ENCODE results near the gene LRRC36. TPM values are rescaled to one million over a fixed set of nuclear protein-coding genes. Genes with fewer than 3 reads are reported as not detected.

LRRC36 gene
- total RNA-seq, 1 donor from 2014 or later, result 0.69 TPM

DNA sequence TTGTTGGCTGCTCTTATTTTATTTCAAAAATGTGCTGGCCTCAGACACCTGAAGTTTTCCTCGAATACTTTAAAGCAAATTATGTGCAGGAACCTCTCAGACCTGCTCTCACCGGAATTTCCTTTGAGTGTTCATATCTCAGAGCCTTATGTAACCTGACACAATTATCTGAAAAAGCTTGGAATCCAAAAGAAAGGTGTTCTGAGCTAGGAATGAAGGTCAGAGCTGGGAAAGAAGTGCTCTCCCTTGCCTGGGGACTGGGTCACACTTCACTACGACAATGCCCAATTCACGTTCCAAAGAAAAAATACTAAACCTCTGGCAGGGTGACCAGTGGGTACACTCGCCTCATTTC lies 97.6 kb downstream of the LRRC36 start:
- no peak overlapping the region for H3K4me3 Mint-ChIP-seq
- H3K9me3 Mint-ChIP-seq, result no peaks in the 10 kb centered on the region
- H3K27ac Mint-ChIP-seq, result no peak overlapping the region
- H3K4me1 Mint-ChIP-seq, result peaks cover 2% of the 10 kb centered on the region
- no peak for ATAC-seq (ENCODE audit: low read depth)
- ChIA-PET POLR2A (no interaction called here), CTCF (interaction anchor here (1.2 to 1.3 kb wide), 2 partner anchors 23 to 41 kb away, joined by 3 to 5 read pairs; no protein-coding TSS in a partner anchor)
- no peak for DNase-seq
- H3K36me3 Mint-ChIP-seq (ENCODE audit: low read depth), result no peaks in the 10 kb centered on the region
- peaks cover 28% of the 10 kb centered on the region for H3K27me3 Mint-ChIP-seq
- TF ChIP-seq, protein P1, sequence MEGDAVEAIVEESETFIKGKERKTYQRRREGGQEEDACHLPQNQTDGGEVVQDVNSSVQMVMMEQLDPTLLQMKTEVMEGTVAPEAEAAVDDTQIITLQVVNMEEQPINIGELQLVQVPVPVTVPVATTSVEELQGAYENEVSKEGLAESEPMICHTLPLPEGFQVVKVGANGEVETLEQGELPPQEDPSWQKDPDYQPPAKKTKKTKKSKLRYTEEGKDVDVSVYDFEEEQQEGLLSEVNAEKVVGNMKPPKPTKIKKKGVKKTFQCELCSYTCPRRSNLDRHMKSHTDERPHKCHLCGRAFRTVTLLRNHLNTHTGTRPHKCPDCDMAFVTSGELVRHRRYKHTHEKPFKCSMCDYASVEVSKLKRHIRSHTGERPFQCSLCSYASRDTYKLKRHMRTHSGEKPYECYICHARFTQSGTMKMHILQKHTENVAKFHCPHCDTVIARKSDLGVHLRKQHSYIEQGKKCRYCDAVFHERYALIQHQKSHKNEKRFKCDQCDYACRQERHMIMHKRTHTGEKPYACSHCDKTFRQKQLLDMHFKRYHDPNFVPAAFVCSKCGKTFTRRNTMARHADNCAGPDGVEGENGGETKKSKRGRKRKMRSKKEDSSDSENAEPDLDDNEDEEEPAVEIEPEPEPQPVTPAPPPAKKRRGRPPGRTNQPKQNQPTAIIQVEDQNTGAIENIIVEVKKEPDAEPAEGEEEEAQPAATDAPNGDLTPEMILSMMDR (IDR thresholded peaks at IDR 0.05), result no peak
- intact Hi-C loops (cut with micrococcal nuclease), result no loop called here

DNA sequence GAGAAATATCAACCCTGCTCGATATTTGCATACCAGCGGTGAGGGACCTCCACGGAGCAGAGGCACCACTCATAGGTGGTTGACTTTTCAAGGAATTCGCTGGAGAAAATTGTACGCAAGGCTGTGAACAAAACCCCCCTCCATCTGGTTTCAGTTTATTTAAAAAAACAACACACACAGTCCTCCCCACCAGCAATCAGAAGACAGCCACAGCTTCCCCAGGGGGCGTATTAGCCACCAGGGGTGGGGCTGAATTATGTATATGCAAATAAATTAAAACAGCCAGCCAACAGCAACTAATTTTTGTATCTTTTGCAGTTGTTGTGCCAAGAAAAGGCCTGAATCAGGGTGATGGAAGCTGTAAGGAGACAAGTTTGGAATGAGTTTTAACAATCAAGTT lies 98.4 kb downstream of the LRRC36 start:
- H3K9me3 Mint-ChIP-seq, result no peaks in the 10 kb centered on the region
- intact Hi-C loops (cut with micrococcal nuclease), result loop anchor here (5.0 kb wide), 1 partner anchor 242 kb away; the partner anchor contains the start of genes C16orf86 and ENKD1
- no peaks in the 10 kb centered on the region for H3K36me3 Mint-ChIP-seq (ENCODE audit: low read depth)
- DNase-seq (no peak), ATAC-seq (ENCODE audit: low read depth) (no peak)
- no peak overlapping the region for H3K27ac Mint-ChIP-seq
- POLR2A ChIA-PET, result no interaction called here
- H3K4me3 Mint-ChIP-seq, result no peak overlapping the region
- peaks cover 28% of the 10 kb centered on the region for H3K27me3 Mint-ChIP-seq
- H3K4me1 Mint-ChIP-seq, result peaks cover 2% of the 10 kb centered on the region
- CTCF ChIA-PET, result interaction anchor here (1.0 to 1.3 kb wide), 4 partner anchors 22 to 836 kb away, joined by 3 to 5 read pairs (median 3); no protein-coding TSS in a partner anchor
- TF ChIP-seq, protein P1 (IDR thresholded peaks at IDR 0.05), result no peak

DNA sequence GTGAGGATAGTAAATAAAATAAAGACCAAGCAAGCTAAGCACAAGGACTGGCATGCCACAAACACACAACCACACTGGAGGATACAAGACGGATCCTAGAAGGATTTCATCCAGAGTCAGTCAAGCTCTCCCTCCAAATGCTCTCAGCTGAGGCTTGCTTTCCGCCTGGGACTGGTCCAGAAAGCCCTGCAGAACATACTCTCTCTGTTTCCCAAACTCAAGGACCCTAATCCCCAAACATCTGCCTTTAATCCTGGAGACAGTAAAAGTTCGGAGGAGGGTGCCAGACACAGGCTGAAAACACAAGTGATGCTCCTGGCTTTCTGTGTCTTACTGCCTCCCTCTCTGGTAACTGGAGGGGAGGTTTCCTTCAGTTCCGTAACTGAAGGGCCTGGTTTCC lies 99.0 kb downstream of the LRRC36 start:
- peaks cover 31% of the 10 kb centered on the region for H3K27me3 Mint-ChIP-seq
- CTCF ChIA-PET, result interaction anchor here (1.0 to 1.3 kb wide), 3 partner anchors 22 to 836 kb away, joined by 3 to 5 read pairs (median 3); no protein-coding TSS in a partner anchor
- H3K36me3 Mint-ChIP-seq (ENCODE audit: low read depth), result no peaks in the 10 kb centered on the region
- H3K9me3 Mint-ChIP-seq, result no peaks in the 10 kb centered on the region
- no peak overlapping the region for H3K27ac Mint-ChIP-seq
- DNase-seq (no peak), ATAC-seq (ENCODE audit: low read depth) (no peak)
- no peak overlapping the region for H3K4me3 Mint-ChIP-seq
- peaks cover 5% of the 10 kb centered on the region for H3K4me1 Mint-ChIP-seq
- TF ChIP-seq, protein P1 (IDR thresholded peaks at IDR 0.05), result no peak
- intact Hi-C loops (cut with micrococcal nuclease), result loop anchor here (5.0 kb wide), 1 partner anchor 242 kb away; the partner anchor contains the start of genes C16orf86 and ENKD1
- POLR2A ChIA-PET, result no interaction called here

DNA sequence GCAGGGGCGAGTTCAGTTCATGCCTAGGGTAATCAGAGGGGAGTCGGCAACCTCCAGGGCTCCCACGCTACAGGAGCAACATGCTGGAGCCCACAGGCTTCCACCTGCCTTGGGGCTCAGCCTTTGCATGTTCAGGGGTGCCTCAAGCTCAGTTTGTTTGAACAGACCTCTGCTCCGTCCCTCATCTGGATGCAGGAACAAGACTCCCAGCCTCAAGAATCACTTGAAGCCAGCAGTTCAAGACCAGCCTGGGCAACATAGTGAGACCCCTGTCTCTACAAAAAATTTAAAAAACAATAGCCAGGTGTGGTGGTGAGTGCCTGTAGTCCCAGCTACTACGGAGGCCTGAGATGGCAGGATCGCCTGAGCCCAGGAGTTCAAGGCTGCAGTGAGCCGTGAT lies 99.4 kb downstream of the LRRC36 start:
- ChIA-PET CTCF (interaction anchor here (1.0 kb wide), 2 partner anchors 22 to 835 kb away, joined by 3 read pairs; no protein-coding TSS in a partner anchor), POLR2A (no interaction called here)
- H3K4me1 Mint-ChIP-seq, result peaks cover 5% of the 10 kb centered on the region
- intact Hi-C loops (cut with micrococcal nuclease), result loop anchor here (5.0 kb wide), 1 partner anchor 241 kb away; the partner anchor contains the start of genes C16orf86 and ENKD1
- H3K36me3 Mint-ChIP-seq (ENCODE audit: low read depth), result no peaks in the 10 kb centered on the region
- TF ChIP-seq, protein P1 (IDR thresholded peaks at IDR 0.05), result no peak
- no peak overlapping the region for H3K4me3 Mint-ChIP-seq
- DNase-seq (no peak), ATAC-seq (ENCODE audit: low read depth) (no peak)
- peaks cover 31% of the 10 kb centered on the region for H3K27me3 Mint-ChIP-seq
- H3K9me3 Mint-ChIP-seq, result no peaks in the 10 kb centered on the region
- H3K27ac Mint-ChIP-seq, result no peak overlapping the region

DNA sequence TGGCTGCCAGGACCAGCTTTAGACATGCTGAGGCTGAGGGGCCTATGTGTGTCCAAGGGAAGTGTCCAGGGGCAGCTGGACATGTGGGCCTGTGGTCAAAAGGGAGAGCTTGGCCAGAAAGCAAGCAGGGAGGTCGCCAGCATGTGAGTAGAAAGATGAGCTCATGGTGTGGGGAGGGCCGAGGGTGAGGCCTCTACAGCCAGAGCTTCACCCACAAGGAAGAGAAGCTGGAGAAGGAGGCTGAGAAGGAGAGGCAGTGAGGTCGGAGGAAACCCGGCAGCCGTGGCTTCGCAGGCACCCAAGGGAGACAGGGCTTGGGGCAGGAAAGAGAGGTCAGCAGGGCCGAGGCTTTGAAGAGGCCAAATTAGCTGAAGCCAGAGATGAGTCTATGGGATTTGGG lies 100.3 kb downstream of the LRRC36 start:
- no peaks in the 10 kb centered on the region for H3K9me3 Mint-ChIP-seq
- no peaks in the 10 kb centered on the region for H3K36me3 Mint-ChIP-seq (ENCODE audit: low read depth)
- no peak overlapping the region for H3K27ac Mint-ChIP-seq
- peaks cover 11% of the 10 kb centered on the region for H3K4me1 Mint-ChIP-seq
- DNase-seq (no peak), ATAC-seq (ENCODE audit: low read depth) (no peak)
- peaks cover 33% of the 10 kb centered on the region for H3K27me3 Mint-ChIP-seq
- intact Hi-C loops (cut with micrococcal nuclease), result loop anchor here (5.0 kb wide), 1 partner anchor 240 kb away; the partner anchor contains the start of genes C16orf86 and ENKD1
- ChIA-PET CTCF (interaction anchor here (0.8 to 3.0 kb wide), 7 partner anchors 11 to 472 kb away, joined by 3 to 63 read pairs (median 4); no protein-coding TSS in a partner anchor), POLR2A (interaction anchor here (0.6 kb wide), 1 partner anchor 41 kb away, joined by 3 read pairs; no protein-coding TSS in a partner anchor)
- TF ChIP-seq, protein P1 (IDR thresholded peaks at IDR 0.05), result no peak
- no peak overlapping the region for H3K4me3 Mint-ChIP-seq

Measured in activated B cell treated with CpG ODN at 0.5 μM for 24 hours (primary cell).